Measurements from ENCODE around the gene CCDC27. TPM values are rescaled to one million over a fixed set of nuclear protein-coding genes. Genes with fewer than 3 reads are reported as not detected.

The CCDC27 gene
- total and polyA plus RNA-seq, 4 donors: not detected

- no peak for DNase-seq (ENCODE audit: low spot score)
- Histone ChIP-seq H3K4me3 (ENCODE audit: low read depth in 1 of 3, low read length in 3 of 3) (no peak overlapping the region), H3K27me3 (ENCODE audit: control insufficient read depth in 4 of 4, insufficient read depth in 4 of 4, low read length in 3 of 4) (no peaks in the 10 kb centered on the region), H3K9me3 (ENCODE audit: control insufficient read depth in 4 of 4, low read length in 3 of 4) (no peaks in the 10 kb centered on the region), H3K4me1 (ENCODE audit: control insufficient read depth in 4 of 4, insufficient read depth in 4 of 4, low read length in 3 of 4) (peaks cover 22 to 48% (median 39%) of the 10 kb centered on the region in 4 donors), H3K9ac (ENCODE audit: low read depth in 1 of 2, low read length in 2 of 2) (no peak overlapping the region), H3K36me3 (ENCODE audit: control insufficient read depth in 4 of 4, insufficient read depth in 3 of 4, low read depth in 1 of 4, low read length in 3 of 4) (peaks cover 9 to 23% (median 19%) of the 10 kb centered on the region in 4 donors), H3K27ac (ENCODE audit: low read depth in 1 of 2, low read length in 2 of 2) (no peak overlapping the region)
- whole genome bisulfite sequencing: 78% methylated on average over 21 of the region's 21 CpGs
- no peak for TF ChIP-seq RXRA (IDR thresholded peaks at IDR 0.05)
- TF ChIP-seq, protein P1, sequence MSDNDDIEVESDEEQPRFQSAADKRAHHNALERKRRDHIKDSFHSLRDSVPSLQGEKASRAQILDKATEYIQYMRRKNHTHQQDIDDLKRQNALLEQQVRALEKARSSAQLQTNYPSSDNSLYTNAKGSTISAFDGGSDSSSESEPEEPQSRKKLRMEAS (IDR thresholded peaks at IDR 0.05): no peak
- no peak for TF ChIP-seq HNF4A (conservative IDR thresholded peaks at IDR 0.05)
- TF ChIP-seq, protein P2, sequence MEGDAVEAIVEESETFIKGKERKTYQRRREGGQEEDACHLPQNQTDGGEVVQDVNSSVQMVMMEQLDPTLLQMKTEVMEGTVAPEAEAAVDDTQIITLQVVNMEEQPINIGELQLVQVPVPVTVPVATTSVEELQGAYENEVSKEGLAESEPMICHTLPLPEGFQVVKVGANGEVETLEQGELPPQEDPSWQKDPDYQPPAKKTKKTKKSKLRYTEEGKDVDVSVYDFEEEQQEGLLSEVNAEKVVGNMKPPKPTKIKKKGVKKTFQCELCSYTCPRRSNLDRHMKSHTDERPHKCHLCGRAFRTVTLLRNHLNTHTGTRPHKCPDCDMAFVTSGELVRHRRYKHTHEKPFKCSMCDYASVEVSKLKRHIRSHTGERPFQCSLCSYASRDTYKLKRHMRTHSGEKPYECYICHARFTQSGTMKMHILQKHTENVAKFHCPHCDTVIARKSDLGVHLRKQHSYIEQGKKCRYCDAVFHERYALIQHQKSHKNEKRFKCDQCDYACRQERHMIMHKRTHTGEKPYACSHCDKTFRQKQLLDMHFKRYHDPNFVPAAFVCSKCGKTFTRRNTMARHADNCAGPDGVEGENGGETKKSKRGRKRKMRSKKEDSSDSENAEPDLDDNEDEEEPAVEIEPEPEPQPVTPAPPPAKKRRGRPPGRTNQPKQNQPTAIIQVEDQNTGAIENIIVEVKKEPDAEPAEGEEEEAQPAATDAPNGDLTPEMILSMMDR (IDR thresholded peaks at IDR 0.05; ENCODE audit: low read depth, low read length, missing input control): no peak
- TF ChIP-seq, protein P3, sequence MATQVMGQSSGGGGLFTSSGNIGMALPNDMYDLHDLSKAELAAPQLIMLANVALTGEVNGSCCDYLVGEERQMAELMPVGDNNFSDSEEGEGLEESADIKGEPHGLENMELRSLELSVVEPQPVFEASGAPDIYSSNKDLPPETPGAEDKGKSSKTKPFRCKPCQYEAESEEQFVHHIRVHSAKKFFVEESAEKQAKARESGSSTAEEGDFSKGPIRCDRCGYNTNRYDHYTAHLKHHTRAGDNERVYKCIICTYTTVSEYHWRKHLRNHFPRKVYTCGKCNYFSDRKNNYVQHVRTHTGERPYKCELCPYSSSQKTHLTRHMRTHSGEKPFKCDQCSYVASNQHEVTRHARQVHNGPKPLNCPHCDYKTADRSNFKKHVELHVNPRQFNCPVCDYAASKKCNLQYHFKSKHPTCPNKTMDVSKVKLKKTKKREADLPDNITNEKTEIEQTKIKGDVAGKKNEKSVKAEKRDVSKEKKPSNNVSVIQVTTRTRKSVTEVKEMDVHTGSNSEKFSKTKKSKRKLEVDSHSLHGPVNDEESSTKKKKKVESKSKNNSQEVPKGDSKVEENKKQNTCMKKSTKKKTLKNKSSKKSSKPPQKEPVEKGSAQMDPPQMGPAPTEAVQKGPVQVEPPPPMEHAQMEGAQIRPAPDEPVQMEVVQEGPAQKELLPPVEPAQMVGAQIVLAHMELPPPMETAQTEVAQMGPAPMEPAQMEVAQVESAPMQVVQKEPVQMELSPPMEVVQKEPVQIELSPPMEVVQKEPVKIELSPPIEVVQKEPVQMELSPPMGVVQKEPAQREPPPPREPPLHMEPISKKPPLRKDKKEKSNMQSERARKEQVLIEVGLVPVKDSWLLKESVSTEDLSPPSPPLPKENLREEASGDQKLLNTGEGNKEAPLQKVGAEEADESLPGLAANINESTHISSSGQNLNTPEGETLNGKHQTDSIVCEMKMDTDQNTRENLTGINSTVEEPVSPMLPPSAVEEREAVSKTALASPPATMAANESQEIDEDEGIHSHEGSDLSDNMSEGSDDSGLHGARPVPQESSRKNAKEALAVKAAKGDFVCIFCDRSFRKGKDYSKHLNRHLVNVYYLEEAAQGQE (IDR thresholded peaks at IDR 0.05): no peak
- TF ChIP-seq ZBTB33 (IDR thresholded peaks at IDR 0.05): no peak
- no peak for TF ChIP-seq ATF3 (IDR thresholded peaks at IDR 0.05)
- TF ChIP-seq GABPA (IDR thresholded peaks at IDR 0.05 in 1 of 2, conservative IDR thresholded peaks at IDR 0.05 in 1 of 2): no peak
- TF ChIP-seq SP1 (IDR thresholded peaks at IDR 0.05): no peak
- TF ChIP-seq FOXA1 (IDR thresholded peaks at IDR 0.05): no peak
Measured at GRCh38 chr1:3776231-3776961, 24.1 kb downstream of the CCDC27 start.

DNA sequence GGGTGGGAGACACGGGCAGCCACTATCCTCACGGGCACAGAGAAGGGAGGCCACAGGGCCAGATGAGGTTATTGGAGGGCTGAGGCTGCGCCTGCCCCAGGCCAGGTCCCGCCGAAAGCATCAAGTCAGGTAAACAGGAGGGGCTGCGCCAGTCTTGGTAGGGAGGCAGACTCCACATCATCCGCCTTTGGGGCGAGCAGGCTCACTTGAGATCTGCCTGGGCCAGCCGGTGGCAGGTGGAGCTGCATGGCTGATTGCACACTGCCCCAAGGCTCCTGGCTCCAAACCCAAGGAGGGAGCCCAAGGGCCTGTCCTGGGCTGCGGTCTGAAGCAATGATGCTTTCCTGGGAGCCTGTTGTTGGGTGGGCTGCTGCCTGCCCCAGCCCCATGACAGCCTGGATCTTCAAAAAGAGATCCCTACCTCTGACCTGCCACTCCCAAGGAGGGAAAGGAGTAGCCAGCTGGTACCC is 24.9 kb downstream of the CCDC27 start:
- no peak overlapping the region for H3K4me3 ChIP-seq (ENCODE audit: low read depth in 1 of 3, low read length in 3 of 3)
- DNase-seq (ENCODE audit: low spot score): no peak
- no peak overlapping the region for H3K27ac ChIP-seq (ENCODE audit: low read depth in 1 of 2, low read length in 2 of 2)
- no peaks in the 10 kb centered on the region for H3K27me3 ChIP-seq (ENCODE audit: control insufficient read depth in 4 of 4, insufficient read depth in 4 of 4, low read length in 3 of 4)
- H3K36me3 ChIP-seq (ENCODE audit: control insufficient read depth in 4 of 4, insufficient read depth in 3 of 4, low read depth in 1 of 4, low read length in 3 of 4): peaks cover 12 to 28% (median 23%) of the 10 kb centered on the region in 4 donors
- WGBS: 91% methylated on average over 10 of the region's 10 CpGs
- no peaks in the 10 kb centered on the region for H3K9me3 ChIP-seq (ENCODE audit: control insufficient read depth in 4 of 4, low read length in 3 of 4)
- peaks cover 18 to 41% (median 35%) of the 10 kb centered on the region in 4 donors for H3K4me1 ChIP-seq (ENCODE audit: control insufficient read depth in 4 of 4, insufficient read depth in 4 of 4, low read length in 3 of 4)
- TF ChIP-seq TAF1 (conservative IDR thresholded peaks at IDR 0.05): no peak
- no peak for TF ChIP-seq FOXA1 (IDR thresholded peaks at IDR 0.05)
- TF ChIP-seq JUND (IDR thresholded peaks at IDR 0.05): no peak
- TF ChIP-seq, protein P2 (IDR thresholded peaks at IDR 0.05; ENCODE audit: low read depth, low read length, missing input control): no peak
- no peak for TF ChIP-seq FOXA2 (IDR thresholded peaks at IDR 0.05)
- TF ChIP-seq SP1 (IDR thresholded peaks at IDR 0.05): no peak
- TF ChIP-seq HNF4A (conservative IDR thresholded peaks at IDR 0.05): no peak
- TF ChIP-seq YY1 (IDR thresholded peaks at IDR 0.05): no peak
- no peak for TF ChIP-seq EGR1 (IDR thresholded peaks at IDR 0.05; ENCODE audit: low read depth in 2 of 2)
- TF ChIP-seq, protein P1 (IDR thresholded peaks at IDR 0.05): no peak
- no peak for TF ChIP-seq ZBTB33 (IDR thresholded peaks at IDR 0.05)
- H3K9ac ChIP-seq (ENCODE audit: low read depth in 1 of 2, low read length in 2 of 2): no peak overlapping the region

Measured in liver (tissue), 9 donors.